Measurements from ENCODE around the gene PTRH1.

PTRH1 gene

DNA sequence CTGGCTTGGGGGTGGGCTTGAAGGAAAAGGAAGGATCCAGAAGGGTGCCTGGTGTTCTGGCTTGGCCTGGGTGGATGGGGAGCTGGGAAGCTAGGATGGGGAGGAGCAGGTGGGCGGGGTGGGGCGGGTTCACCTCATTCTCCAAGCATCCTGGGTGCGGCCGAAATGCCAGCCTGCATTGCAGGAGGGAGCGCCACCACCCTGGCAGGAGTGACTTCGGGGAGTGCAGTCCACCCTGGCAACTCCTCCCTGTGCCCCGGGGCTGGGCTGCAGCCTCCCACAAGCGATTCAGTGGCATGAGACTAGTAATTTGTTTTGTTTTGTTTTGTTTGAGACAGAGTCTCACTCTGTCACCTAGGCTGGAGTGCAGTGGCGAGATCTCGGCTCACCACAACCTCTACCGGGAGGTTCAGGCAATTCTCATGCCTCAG is 5.9 kb upstream of the PTRH1 start:
- TF ChIP-seq, protein P1, sequence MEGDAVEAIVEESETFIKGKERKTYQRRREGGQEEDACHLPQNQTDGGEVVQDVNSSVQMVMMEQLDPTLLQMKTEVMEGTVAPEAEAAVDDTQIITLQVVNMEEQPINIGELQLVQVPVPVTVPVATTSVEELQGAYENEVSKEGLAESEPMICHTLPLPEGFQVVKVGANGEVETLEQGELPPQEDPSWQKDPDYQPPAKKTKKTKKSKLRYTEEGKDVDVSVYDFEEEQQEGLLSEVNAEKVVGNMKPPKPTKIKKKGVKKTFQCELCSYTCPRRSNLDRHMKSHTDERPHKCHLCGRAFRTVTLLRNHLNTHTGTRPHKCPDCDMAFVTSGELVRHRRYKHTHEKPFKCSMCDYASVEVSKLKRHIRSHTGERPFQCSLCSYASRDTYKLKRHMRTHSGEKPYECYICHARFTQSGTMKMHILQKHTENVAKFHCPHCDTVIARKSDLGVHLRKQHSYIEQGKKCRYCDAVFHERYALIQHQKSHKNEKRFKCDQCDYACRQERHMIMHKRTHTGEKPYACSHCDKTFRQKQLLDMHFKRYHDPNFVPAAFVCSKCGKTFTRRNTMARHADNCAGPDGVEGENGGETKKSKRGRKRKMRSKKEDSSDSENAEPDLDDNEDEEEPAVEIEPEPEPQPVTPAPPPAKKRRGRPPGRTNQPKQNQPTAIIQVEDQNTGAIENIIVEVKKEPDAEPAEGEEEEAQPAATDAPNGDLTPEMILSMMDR (IDR thresholded peaks at IDR 0.05), result no peak

DNA sequence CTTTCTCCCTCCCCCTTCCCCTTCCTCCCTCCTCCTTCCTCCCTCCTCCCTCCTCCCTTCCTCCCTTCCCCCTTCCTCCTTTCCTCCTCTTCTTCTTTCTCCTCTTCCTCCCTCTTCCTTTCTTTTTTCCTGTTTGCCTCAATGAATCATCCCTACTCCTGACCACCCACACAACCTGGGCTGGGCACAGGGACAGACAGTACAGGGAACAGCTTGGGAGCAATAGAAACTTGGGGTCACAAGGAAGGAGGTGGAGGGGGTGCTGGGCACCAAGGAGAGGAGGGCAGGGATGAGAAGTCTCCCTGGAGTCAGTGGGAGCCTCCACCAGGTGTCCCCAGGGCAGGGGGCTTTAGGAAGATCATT is 5.4 kb upstream of the PTRH1 start:
- TF ChIP-seq, protein P1 (IDR thresholded peaks at IDR 0.05), result no peak

DNA sequence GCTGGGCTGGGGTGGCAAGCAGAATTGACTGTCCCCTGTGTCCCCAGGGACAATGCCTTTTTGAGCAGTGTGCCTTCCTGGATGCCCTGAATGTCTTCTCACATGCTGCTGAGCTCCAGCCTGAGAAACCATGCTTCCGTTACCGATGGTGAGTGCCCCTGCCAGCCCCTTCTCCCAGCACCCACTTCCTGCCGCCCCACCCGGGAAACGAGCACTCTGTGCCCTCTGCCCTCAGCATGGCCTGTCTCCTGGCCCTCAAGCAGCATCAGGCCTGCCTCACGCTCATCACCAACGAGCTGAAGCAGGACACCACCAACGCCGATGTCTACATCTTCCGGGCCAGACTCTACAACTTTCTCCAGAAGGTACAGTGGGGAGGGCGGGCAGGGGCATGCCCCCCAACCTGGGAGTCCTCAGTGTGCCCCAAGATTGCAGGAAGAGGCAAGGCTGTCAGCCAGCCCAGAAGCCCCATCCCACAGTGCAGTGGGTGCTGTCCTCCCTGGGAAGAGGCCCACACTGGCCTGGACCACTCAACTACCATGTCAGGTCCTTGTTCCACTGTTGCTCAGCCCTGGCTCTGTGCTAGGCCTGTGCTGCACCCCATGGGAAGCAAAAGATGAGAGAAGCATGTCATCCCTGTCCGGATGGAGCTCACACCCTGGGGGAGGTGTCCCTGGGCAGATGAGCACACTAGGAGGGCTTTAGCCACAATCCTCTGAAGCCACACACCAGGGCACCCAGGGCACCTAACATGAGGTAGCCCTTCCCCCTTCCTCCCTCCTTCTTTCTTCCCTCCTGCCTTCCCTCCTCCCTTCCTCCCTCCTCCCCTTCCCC is 4.8 kb upstream of the PTRH1 start:
- TF ChIP-seq, protein P1 (IDR thresholded peaks at IDR 0.05), result no peak

DNA sequence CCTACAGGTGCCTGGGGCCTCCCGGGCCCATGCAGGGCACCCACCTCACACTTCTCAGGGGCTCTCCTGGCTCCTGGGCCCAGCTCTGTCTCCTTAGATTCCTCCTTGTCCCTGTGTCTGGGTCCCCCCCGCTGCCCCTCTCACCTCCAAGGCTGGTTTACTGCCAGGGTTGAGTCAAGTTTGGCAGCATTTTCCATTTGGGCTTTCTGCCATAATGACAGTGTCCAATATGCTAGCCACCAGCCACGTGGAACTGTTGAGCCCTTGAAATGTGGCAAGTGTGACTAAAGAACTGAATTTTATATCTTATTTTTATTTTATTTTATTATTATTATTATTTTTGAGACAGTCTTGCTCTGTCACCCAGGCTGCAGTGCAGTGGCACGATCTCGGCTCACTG is 2.3 kb upstream of the PTRH1 start:
- TF ChIP-seq, protein P1 (IDR thresholded peaks at IDR 0.05), result no peak

DNA sequence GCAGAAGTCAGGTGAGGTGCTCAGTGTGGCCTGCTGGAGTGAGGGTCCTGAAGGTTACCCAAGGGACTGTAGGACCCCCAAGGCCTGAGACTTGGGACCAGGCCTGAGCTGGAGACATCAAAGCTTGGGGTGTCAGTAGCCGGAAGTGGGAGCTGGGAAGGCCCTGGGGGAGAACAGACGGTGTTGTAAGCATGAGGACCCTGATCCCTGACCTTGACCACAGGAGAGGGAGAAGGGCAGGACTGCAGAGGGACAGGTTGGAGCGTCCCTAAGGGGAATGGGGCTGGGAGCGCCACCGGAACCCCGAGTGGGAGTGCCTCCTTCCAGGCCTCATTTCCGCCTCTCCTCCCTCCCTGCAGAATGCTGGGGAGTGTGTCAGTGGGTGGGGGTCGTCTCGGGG is 949 bp upstream of the PTRH1 start:
- TF ChIP-seq, protein P1 (IDR thresholded peaks at IDR 0.05), result no peak

DNA sequence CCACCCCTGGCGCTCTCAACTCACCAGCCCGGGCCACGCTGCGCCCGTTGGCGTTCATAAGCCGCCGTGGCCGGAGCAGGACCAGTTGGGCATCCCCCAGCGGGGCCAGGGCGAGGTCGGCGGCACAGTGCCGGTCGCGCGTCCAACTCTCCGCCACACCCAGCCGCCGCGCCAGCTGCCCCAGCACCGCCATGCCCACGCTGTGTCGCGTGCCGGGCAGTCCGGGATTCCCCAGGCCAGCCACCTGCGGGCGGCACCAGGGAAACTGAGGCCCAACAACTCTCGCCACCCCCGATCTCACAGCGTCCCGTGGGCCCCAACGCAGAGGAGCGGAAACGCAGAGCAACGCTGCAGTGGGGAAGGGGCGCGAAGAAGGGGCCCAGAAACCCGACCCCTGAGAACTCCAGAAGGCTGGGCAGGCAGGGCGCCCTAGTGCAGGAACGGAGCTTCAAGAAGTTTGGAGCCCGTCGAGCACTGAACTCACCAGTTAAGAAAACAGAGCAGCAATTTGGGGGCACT is 453 bp downstream of the PTRH1 start:
- TF ChIP-seq, protein P1 (IDR thresholded peaks at IDR 0.05), result no peak

DNA sequence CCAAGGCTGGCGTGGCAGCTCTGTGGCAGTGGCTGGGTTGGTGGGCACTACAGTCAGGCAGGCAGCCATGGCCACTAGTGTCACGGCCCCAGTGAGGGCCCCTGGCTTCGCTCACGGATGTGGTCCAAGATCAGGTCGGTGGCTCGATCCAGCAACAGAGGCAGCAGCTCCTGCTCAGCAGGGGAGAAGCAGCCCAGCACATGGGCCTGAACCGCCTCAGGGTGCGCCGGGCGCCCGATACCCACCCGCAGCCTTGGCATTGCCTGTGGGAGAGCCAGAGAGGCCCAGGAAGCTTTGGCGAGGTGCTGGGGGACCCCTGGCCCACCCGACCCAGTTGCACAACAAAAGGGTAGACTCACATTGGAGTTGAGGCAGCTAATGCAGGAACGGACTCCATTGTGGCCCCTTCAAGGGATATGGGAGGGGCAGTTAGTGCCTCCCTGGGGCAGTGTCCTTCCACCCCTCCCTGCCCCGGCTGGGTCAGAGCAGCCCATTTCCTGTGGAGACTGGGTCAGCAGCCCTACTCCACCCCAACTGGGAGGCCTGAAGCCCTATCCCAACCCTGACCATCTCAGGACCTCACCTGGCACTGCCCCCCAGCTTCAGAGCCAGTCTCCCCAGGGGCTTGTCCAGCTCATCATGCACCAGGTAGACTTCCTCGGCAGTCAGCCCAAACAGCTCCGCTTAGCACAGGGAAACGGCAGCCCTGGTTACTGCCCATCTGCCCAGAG is 1.3 kb downstream of the PTRH1 start:
- TF ChIP-seq, protein P1 (IDR thresholded peaks at IDR 0.05), result no peak
